ENCODE measurements around the gene PNLIPRP2.

PNLIPRP2 gene

DNA sequence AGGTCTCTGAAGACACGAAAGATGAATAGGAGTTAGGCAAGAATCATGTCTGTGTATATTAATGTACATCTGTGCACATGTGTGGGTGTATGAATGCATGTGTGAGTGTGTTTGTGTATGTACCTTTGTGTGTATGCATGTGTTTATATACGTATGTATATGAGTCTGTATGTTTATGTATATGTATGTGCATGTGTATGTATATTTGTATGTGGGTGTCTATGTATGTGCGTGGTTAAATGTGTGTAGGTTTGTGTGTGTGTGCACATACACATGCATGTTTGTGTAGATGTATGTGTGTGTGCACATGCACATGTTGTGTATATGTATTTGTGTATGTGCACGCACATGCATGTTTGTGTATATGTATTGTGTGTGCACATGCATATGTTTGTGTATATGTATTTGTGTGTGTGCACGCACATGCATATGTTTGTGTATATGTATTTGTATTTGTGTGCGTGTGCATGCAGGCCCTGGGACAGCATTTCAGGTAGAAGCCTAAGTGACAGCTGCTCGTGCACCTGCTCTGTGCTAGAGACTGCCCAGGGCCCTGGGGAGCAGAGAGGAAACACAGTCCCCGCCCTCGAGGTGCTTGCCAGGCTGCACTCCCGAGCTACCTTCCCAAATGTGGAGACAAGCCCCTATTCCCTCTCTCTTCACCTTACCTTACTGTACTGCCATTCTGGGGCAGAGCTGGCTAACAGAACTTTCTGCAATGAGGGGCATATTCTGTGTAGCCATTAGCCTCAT lies 17.9 kb upstream of the PNLIPRP2 start:
- WGBS: 79% methylated on average over 10 of the region's 10 CpGs
- Histone ChIP-seq H3K23ac (ENCODE audit: low read length in 2 of 2) (no peak overlapping the region), H4K8ac (ENCODE audit: low read length) (no peak overlapping the region), H2AFZ (ENCODE audit: low read depth, low read length) (no peak overlapping the region), H3K18ac (ENCODE audit: low read depth in 1 of 2, low read length in 2 of 2) (no peak overlapping the region), H2BK15ac (ENCODE audit: low read depth, poor library complexity, severe bottlenecking) (no peak overlapping the region), H3K79me1 (replicated peaks; ENCODE audit: low read length, poor library complexity, severe bottlenecking) (no peaks in the 10 kb centered on the region), H3K9me3 (ENCODE audit: control insufficient read depth, low read length) (no peaks in the 10 kb centered on the region), H2BK12ac (ENCODE audit: low read length in 2 of 2) (no peak overlapping the region), H3K27ac (ENCODE audit: low read length, poor library complexity, severe bottlenecking) (no peak overlapping the region), H3K4ac (ENCODE audit: low read depth in 1 of 2, low read length in 2 of 2) (no peak overlapping the region), H3K4me1 (ENCODE audit: control insufficient read depth, insufficient read depth, low read depth, low read length) (no peaks in the 10 kb centered on the region), H2AK5ac (ENCODE audit: low read length, severe bottlenecking) (no peak overlapping the region), H3K36me3 (ENCODE audit: control insufficient read depth in 1 of 2, insufficient read depth in 2 of 2, low read depth in 1 of 2, low read length in 2 of 2) (no peaks in the 10 kb centered on the region), H2BK120ac (ENCODE audit: low read depth, low read length) (no peak overlapping the region), H3K14ac (ENCODE audit: low read length in 2 of 2) (no peak overlapping the region), H3K27me3 (ENCODE audit: control insufficient read depth in 1 of 2, insufficient read depth in 1 of 2, low read length in 2 of 2) (peaks cover 12 to 15% of the 10 kb centered on the region in 2 experiments), H3K4me2 (ENCODE audit: low read length, poor library complexity, severe bottlenecking) (no peak overlapping the region), H2BK5ac (ENCODE audit: low read depth, low read length, poor library complexity, severe bottlenecking) (no peak overlapping the region), H3K4me3 (ENCODE audit: insufficient read depth in 1 of 2, low read depth in 1 of 2, low read length in 2 of 2) (no peak overlapping the region), H3K9ac (ENCODE audit: low read length) (no peak overlapping the region), H4K91ac (ENCODE audit: low read length) (no peak overlapping the region)
- DNase-seq: no peak

DNA sequence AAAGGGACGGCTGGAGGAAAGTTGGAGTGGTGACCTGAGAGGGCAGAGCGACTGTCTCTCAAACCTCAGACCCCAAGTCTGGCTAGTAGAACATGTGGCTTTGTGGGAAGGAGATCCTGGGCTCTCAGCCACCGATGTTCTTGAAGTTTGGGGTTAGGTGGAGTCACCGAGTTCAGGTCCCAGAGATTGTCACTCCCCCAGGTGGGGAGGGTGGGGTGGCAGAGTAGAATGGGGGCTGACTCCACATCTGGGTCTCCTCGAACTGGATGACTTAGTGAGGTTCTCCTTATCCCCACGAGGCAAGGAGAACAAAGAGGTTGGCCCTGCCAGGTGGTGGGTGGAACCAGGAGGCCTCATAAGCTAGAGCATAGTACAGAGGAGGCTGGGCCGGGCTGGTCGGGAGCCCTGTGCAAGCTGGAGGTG lies 14.7 kb upstream of the PNLIPRP2 start:
- no peak overlapping the region for H3K9ac ChIP-seq (ENCODE audit: low read length)
- no peak overlapping the region for H2AFZ ChIP-seq (ENCODE audit: low read depth, low read length)
- DNase-seq: no peak
- no peaks in the 10 kb centered on the region for H3K36me3 ChIP-seq (ENCODE audit: control insufficient read depth in 1 of 2, insufficient read depth in 2 of 2, low read depth in 1 of 2, low read length in 2 of 2)
- no peak overlapping the region for H2BK12ac ChIP-seq (ENCODE audit: low read length in 2 of 2)
- H3K18ac ChIP-seq (ENCODE audit: low read depth in 1 of 2, low read length in 2 of 2): no peak overlapping the region
- no peak overlapping the region for H4K8ac ChIP-seq (ENCODE audit: low read length)
- no peak overlapping the region for H2BK15ac ChIP-seq (ENCODE audit: low read depth, poor library complexity, severe bottlenecking)
- 55% methylated on average over 6 of the region's 8 CpGs for WGBS
- no peak overlapping the region for H2BK120ac ChIP-seq (ENCODE audit: low read depth, low read length)
- H3K4me1 ChIP-seq (ENCODE audit: control insufficient read depth, insufficient read depth, low read depth, low read length): no peaks in the 10 kb centered on the region
- peaks cover 18 to 28% of the 10 kb centered on the region in 2 experiments for H3K27me3 ChIP-seq (ENCODE audit: control insufficient read depth in 1 of 2, insufficient read depth in 1 of 2, low read length in 2 of 2)
- H4K91ac ChIP-seq (ENCODE audit: low read length): no peak overlapping the region
- H3K79me1 ChIP-seq (replicated peaks; ENCODE audit: low read length, poor library complexity, severe bottlenecking): no peaks in the 10 kb centered on the region
- H3K14ac ChIP-seq (ENCODE audit: low read length in 2 of 2): no peak overlapping the region
- H3K23ac ChIP-seq (ENCODE audit: low read length in 2 of 2): no peak overlapping the region
- no peak overlapping the region for H2AK5ac ChIP-seq (ENCODE audit: low read length, severe bottlenecking)
- no peak overlapping the region for H3K4me3 ChIP-seq (ENCODE audit: insufficient read depth in 1 of 2, low read depth in 1 of 2, low read length in 2 of 2)
- no peak overlapping the region for H3K27ac ChIP-seq (ENCODE audit: low read length, poor library complexity, severe bottlenecking)
- no peaks in the 10 kb centered on the region for H3K9me3 ChIP-seq (ENCODE audit: control insufficient read depth, low read length)
- H2BK5ac ChIP-seq (ENCODE audit: low read depth, low read length, poor library complexity, severe bottlenecking): no peak overlapping the region
- H3K4ac ChIP-seq (ENCODE audit: low read depth in 1 of 2, low read length in 2 of 2): no peak overlapping the region
- H3K4me2 ChIP-seq (ENCODE audit: low read length, poor library complexity, severe bottlenecking): no peak overlapping the region

DNA sequence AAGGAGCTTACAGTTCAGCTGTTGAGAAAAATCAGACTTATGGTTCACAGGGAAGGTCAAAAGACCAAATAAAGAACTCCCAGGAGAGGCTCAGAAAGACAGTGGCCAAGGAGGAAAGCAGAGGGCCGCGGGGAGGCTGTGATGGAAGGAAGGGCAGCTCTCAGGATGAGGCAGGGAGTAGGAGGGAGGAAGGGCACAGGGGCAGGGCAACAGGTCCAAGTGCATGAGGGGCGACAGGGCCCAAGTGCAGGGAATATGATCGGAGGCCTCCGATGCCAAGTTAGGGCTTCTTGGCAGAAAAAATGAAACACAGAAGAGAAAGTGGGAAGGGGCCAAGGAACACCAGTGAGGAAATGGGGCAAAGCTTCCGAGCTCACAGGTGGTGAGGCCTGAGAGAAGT lies 13.4 kb upstream of the PNLIPRP2 start:
- Histone ChIP-seq H3K18ac (ENCODE audit: low read depth in 1 of 2, low read length in 2 of 2) (no peak overlapping the region), H4K8ac (ENCODE audit: low read length) (no peak overlapping the region), H3K9me3 (ENCODE audit: control insufficient read depth, low read length) (no peaks in the 10 kb centered on the region), H3K27ac (ENCODE audit: low read length, poor library complexity, severe bottlenecking) (no peak overlapping the region), H3K23ac (ENCODE audit: low read length in 2 of 2) (no peak overlapping the region), H2AFZ (ENCODE audit: low read depth, low read length) (no peak overlapping the region), H3K27me3 (ENCODE audit: control insufficient read depth in 1 of 2, insufficient read depth in 1 of 2, low read length in 2 of 2) (peaks cover 18 to 30% of the 10 kb centered on the region in 2 experiments), H3K36me3 (ENCODE audit: control insufficient read depth in 1 of 2, insufficient read depth in 2 of 2, low read depth in 1 of 2, low read length in 2 of 2) (no peaks in the 10 kb centered on the region), H2BK120ac (ENCODE audit: low read depth, low read length) (no peak overlapping the region), H3K9ac (ENCODE audit: low read length) (no peak overlapping the region), H4K91ac (ENCODE audit: low read length) (no peak overlapping the region), H2BK15ac (ENCODE audit: low read depth, poor library complexity, severe bottlenecking) (no peak overlapping the region), H3K14ac (ENCODE audit: low read length in 2 of 2) (no peak overlapping the region), H2BK5ac (ENCODE audit: low read depth, low read length, poor library complexity, severe bottlenecking) (no peak overlapping the region), H3K4ac (ENCODE audit: low read depth in 1 of 2, low read length in 2 of 2) (no peak overlapping the region), H3K4me1 (ENCODE audit: control insufficient read depth, insufficient read depth, low read depth, low read length) (no peaks in the 10 kb centered on the region), H3K4me3 (ENCODE audit: insufficient read depth in 1 of 2, low read depth in 1 of 2, low read length in 2 of 2) (no peak overlapping the region), H2AK5ac (ENCODE audit: low read length, severe bottlenecking) (no peak overlapping the region), H3K4me2 (ENCODE audit: low read length, poor library complexity, severe bottlenecking) (no peak overlapping the region), H3K79me1 (replicated peaks; ENCODE audit: low read length, poor library complexity, severe bottlenecking) (no peaks in the 10 kb centered on the region), H2BK12ac (ENCODE audit: low read length in 2 of 2) (no peak overlapping the region)
- DNase-seq: no peak
- 82% methylated on average over 5 of the region's 6 CpGs for WGBS

DNA sequence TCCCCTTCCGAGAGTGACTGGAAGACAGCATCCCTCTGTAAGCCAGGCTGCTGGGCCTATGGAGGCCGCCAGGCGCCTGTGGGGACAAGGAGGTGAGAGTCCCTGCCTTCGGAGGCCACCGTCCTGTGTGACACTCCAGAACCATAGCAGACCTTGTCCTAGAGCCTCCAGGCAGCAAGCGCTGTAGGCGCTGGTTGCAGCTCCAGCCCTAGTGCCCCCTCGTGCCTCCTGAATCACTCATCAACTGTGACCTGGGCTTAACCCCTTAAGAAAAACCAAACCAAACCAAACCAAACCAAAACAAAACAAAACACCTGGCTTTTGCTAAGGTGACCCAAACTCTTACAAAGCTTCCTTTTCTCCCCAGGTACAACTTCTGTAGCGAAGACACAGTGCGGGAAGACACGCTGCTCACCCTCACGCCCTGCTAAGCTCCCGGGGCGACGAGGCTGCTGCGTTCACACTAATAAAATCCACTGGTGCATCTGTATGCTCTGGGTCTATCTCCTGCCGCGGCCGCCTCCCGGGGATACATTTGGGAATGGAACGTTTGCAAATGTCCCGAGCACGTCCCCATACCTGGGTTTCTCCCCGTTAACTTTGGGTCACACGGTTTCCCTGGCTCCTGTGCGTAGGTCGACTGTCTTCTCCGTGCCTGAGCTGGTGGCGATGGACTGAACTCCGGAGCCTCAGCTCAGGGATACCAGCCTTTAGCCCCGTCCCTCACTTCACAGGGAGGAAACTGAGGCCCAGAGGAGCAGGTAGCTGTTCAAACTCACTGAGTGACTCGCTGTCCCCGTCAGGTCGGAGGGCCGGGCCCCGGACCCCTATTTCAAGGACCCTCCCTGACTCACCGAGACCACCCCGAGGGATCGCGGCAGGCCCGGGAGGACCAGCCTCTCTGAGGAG lies 11.8 kb upstream of the PNLIPRP2 start:
- no peak overlapping the region for H2BK120ac ChIP-seq (ENCODE audit: low read depth, low read length)
- H3K9me3 ChIP-seq (ENCODE audit: control insufficient read depth, low read length): no peaks in the 10 kb centered on the region
- no peak overlapping the region for H2BK12ac ChIP-seq (ENCODE audit: low read length in 2 of 2)
- no peaks in the 10 kb centered on the region for H3K4me1 ChIP-seq (ENCODE audit: control insufficient read depth, insufficient read depth, low read depth, low read length)
- no peak overlapping the region for H3K23ac ChIP-seq (ENCODE audit: low read length in 2 of 2)
- no peak overlapping the region for H3K9ac ChIP-seq (ENCODE audit: low read length)
- DNase-seq: no peak
- no peak overlapping the region for H3K14ac ChIP-seq (ENCODE audit: low read length in 2 of 2)
- no peaks in the 10 kb centered on the region for H3K36me3 ChIP-seq (ENCODE audit: control insufficient read depth in 1 of 2, insufficient read depth in 2 of 2, low read depth in 1 of 2, low read length in 2 of 2)
- H2BK5ac ChIP-seq (ENCODE audit: low read depth, low read length, poor library complexity, severe bottlenecking): no peak overlapping the region
- no peak overlapping the region for H3K4ac ChIP-seq (ENCODE audit: low read depth in 1 of 2, low read length in 2 of 2)
- peak overlapping the region; percentile 51 for H3K4me2 ChIP-seq (ENCODE audit: low read length, poor library complexity, severe bottlenecking)
- H4K91ac ChIP-seq (ENCODE audit: low read length): peak overlapping the region; percentile 18
- 70% methylated on average over 34 of the region's 41 CpGs for WGBS
- H4K8ac ChIP-seq (ENCODE audit: low read length): no peak overlapping the region
- no peak overlapping the region for H3K4me3 ChIP-seq (ENCODE audit: insufficient read depth in 1 of 2, low read depth in 1 of 2, low read length in 2 of 2)
- H2BK15ac ChIP-seq (ENCODE audit: low read depth, poor library complexity, severe bottlenecking): no peak overlapping the region
- H3K18ac ChIP-seq (ENCODE audit: low read depth in 1 of 2, low read length in 2 of 2): no peak overlapping the region
- no peak overlapping the region for H2AK5ac ChIP-seq (ENCODE audit: low read length, severe bottlenecking)
- H3K27me3 ChIP-seq (ENCODE audit: control insufficient read depth in 1 of 2, insufficient read depth in 1 of 2, low read length in 2 of 2): peaks cover 22 to 30% of the 10 kb centered on the region in 2 experiments
- H2AFZ ChIP-seq (ENCODE audit: low read depth, low read length): no peak overlapping the region
- no peaks in the 10 kb centered on the region for H3K79me1 ChIP-seq (replicated peaks; ENCODE audit: low read length, poor library complexity, severe bottlenecking)
- no peak overlapping the region for H3K27ac ChIP-seq (ENCODE audit: low read length, poor library complexity, severe bottlenecking)
